ENCODE results near the gene YPEL2. TPM values are rescaled to one million over a fixed set of nuclear protein-coding genes. Genes with fewer than 3 reads are reported as not detected.

Gene YPEL2
- total RNA-seq, 1 experiment from 2014 or later, result 6.1 TPM

DNA sequence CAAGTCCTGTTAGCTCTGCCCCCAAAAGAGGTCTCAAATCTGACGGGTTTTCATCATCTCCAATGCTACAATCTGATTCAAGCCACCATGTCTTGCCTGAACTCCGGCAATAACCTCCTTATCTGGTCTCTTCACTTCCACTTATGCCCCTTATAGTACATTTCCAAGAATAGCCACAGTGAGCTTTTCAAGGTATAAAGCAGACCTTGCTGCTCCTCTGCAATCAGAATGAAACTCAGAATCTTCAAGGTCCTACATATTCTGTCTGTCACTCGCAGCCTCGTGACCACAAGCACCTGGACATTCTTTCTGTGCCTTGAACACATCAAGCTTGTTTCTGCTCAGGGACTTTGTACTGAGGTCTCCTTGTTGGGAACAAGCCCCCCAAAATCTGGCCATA lies 84.7 kb downstream of the YPEL2 start:
- H3K27ac ChIP-seq (ENCODE audit: low read length), result no peak overlapping the region
- no peaks in the 10 kb centered on the region for H4K20me1 ChIP-seq (ENCODE audit: insufficient read depth, low read depth, low read length)
- no peaks in the 10 kb centered on the region for H3K9me3 ChIP-seq (ENCODE audit: low read length)
- peaks cover 3% of the 10 kb centered on the region; the same call in 1 of the 2 replicates for H3K4me1 ChIP-seq (ENCODE audit: low read length)
- no peak overlapping the region for H2AFZ ChIP-seq (ENCODE audit: low read length)
- H3K27me3 ChIP-seq (ENCODE audit: low read length), result no peaks in the 10 kb centered on the region
- H3K79me2 ChIP-seq (ENCODE audit: low read length), result no peaks in the 10 kb centered on the region
- H3K9ac ChIP-seq (ENCODE audit: low read length), result no peak overlapping the region
- no peaks in the 10 kb centered on the region for H3K36me3 ChIP-seq (ENCODE audit: insufficient read depth, low read length)
- no peak overlapping the region for H3K4me2 ChIP-seq (ENCODE audit: low read depth, low read length, poor library complexity, severe bottlenecking)
- no peak for DNase-seq
- H3K9me2 ChIP-seq (replicated peaks; ENCODE audit: insufficient read depth, low read length), result no peaks in the 10 kb centered on the region
- no peak overlapping the region for H3K4me3 ChIP-seq (ENCODE audit: low read length)

DNA sequence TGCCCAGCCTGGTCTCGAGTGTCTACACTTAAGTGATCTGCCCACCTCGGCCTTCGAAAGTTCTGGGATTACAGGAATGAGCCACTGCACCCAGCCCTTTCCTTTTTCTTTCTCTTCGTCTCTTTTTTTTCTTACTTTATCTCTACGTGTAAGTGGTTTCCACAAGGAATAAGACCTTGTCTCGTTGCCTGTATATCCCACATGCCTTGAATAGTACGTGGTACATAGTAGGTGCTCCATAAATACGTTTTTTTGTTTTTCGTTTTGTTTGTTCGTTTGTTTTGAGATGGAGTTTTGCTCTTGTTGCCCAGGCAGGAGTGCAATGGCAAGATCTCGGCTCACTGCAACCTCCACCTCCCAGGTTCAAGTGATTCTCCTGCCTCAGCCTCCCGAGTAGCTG lies 86.0 kb downstream of the YPEL2 start:
- Histone ChIP-seq H3K79me2 (ENCODE audit: low read length) (no peaks in the 10 kb centered on the region), H3K4me3 (ENCODE audit: low read length) (no peak overlapping the region), H3K9ac (ENCODE audit: low read length) (no peak overlapping the region), H3K4me2 (ENCODE audit: low read depth, low read length, poor library complexity, severe bottlenecking) (no peak overlapping the region), H3K36me3 (ENCODE audit: insufficient read depth, low read length) (no peaks in the 10 kb centered on the region), H3K9me2 (replicated peaks; ENCODE audit: insufficient read depth, low read length) (no peaks in the 10 kb centered on the region), H3K27me3 (ENCODE audit: low read length) (no peaks in the 10 kb centered on the region), H3K9me3 (ENCODE audit: low read length) (no peaks in the 10 kb centered on the region), H3K4me1 (ENCODE audit: low read length) (peaks cover 3% of the 10 kb centered on the region; the same call in 1 of the 2 replicates), H2AFZ (ENCODE audit: low read length) (no peak overlapping the region), H3K27ac (ENCODE audit: low read length) (no peak overlapping the region), H4K20me1 (ENCODE audit: insufficient read depth, low read depth, low read length) (no peaks in the 10 kb centered on the region)
- no peak for DNase-seq

- no peaks in the 10 kb centered on the region for H3K9me2 ChIP-seq (replicated peaks; ENCODE audit: insufficient read depth, low read length)
- H3K4me1 ChIP-seq (ENCODE audit: low read length), result peaks cover 3% of the 10 kb centered on the region; the same call in 1 of the 2 replicates
- H3K36me3 ChIP-seq (ENCODE audit: insufficient read depth, low read length), result no peaks in the 10 kb centered on the region
- H3K9ac ChIP-seq (ENCODE audit: low read length), result no peak overlapping the region
- H4K20me1 ChIP-seq (ENCODE audit: insufficient read depth, low read depth, low read length), result no peaks in the 10 kb centered on the region
- H3K9me3 ChIP-seq (ENCODE audit: low read length), result no peaks in the 10 kb centered on the region
- no peaks in the 10 kb centered on the region for H3K79me2 ChIP-seq (ENCODE audit: low read length)
- no peak overlapping the region for H3K27ac ChIP-seq (ENCODE audit: low read length)
- H3K4me2 ChIP-seq (ENCODE audit: low read depth, low read length, poor library complexity, severe bottlenecking), result no peak overlapping the region
- DNase-seq, result no peak
- no peak overlapping the region for H2AFZ ChIP-seq (ENCODE audit: low read length)
- no peaks in the 10 kb centered on the region for H3K27me3 ChIP-seq (ENCODE audit: low read length)
- H3K4me3 ChIP-seq (ENCODE audit: low read length), result no peak overlapping the region
Measured at GRCh38 chr17:59418732-59419166, 87.3 kb downstream of the YPEL2 start.

- Histone ChIP-seq H3K4me3 (ENCODE audit: low read length) (no peak overlapping the region), H3K4me2 (ENCODE audit: low read depth, low read length, poor library complexity, severe bottlenecking) (no peak overlapping the region), H3K9me3 (ENCODE audit: low read length) (no peaks in the 10 kb centered on the region), H3K9ac (ENCODE audit: low read length) (no peak overlapping the region), H2AFZ (ENCODE audit: low read length) (no peak overlapping the region), H3K79me2 (ENCODE audit: low read length) (no peaks in the 10 kb centered on the region), H3K9me2 (replicated peaks; ENCODE audit: insufficient read depth, low read length) (no peaks in the 10 kb centered on the region), H3K27me3 (ENCODE audit: low read length) (no peaks in the 10 kb centered on the region), H4K20me1 (ENCODE audit: insufficient read depth, low read depth, low read length) (no peaks in the 10 kb centered on the region), H3K27ac (ENCODE audit: low read length) (no peak overlapping the region), H3K36me3 (ENCODE audit: insufficient read depth, low read length) (no peaks in the 10 kb centered on the region), H3K4me1 (ENCODE audit: low read length) (0 out of 2 replicates have a peak, but pooled peaks cover 6% of the 10 kb centered on the region)
- DNase-seq, result no peak
Measured at GRCh38 chr17:59420901-59421300, 89.4 kb downstream of the YPEL2 start.

DNA sequence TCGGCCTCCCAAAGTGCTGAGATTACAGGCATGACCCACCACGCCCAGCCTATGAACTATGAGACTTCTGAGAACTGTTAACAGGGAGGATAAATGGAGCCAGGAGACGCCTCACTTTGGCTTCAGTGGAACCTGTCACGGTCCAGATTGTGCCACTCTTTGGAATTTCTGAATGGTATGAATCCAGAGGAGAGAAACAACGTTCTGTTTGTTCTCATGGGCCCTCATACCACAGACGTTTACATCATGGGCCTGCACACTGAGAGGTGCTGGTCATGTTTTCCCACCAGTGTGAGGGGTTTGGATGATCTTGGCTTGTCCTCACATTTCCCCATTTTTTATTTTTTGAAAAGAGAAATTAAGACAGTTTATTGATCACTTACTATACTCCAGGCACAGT lies 90.3 kb downstream of the YPEL2 start:
- Histone ChIP-seq H3K79me2 (ENCODE audit: low read length) (no peaks in the 10 kb centered on the region), H3K9me2 (replicated peaks; ENCODE audit: insufficient read depth, low read length) (no peaks in the 10 kb centered on the region), H3K27me3 (ENCODE audit: low read length) (no peaks in the 10 kb centered on the region), H3K9me3 (ENCODE audit: low read length) (no peaks in the 10 kb centered on the region), H3K9ac (ENCODE audit: low read length) (no peak overlapping the region), H2AFZ (ENCODE audit: low read length) (no peak overlapping the region), H4K20me1 (ENCODE audit: insufficient read depth, low read depth, low read length) (no peaks in the 10 kb centered on the region), H3K4me3 (ENCODE audit: low read length) (no peak overlapping the region), H3K4me2 (ENCODE audit: low read depth, low read length, poor library complexity, severe bottlenecking) (no peak overlapping the region), H3K36me3 (ENCODE audit: insufficient read depth, low read length) (no peaks in the 10 kb centered on the region), H3K27ac (ENCODE audit: low read length) (no peak overlapping the region), H3K4me1 (ENCODE audit: low read length) (0 out of 2 replicates have a peak, but pooled peaks cover 6% of the 10 kb centered on the region)
- DNase-seq, result no peak

DNA sequence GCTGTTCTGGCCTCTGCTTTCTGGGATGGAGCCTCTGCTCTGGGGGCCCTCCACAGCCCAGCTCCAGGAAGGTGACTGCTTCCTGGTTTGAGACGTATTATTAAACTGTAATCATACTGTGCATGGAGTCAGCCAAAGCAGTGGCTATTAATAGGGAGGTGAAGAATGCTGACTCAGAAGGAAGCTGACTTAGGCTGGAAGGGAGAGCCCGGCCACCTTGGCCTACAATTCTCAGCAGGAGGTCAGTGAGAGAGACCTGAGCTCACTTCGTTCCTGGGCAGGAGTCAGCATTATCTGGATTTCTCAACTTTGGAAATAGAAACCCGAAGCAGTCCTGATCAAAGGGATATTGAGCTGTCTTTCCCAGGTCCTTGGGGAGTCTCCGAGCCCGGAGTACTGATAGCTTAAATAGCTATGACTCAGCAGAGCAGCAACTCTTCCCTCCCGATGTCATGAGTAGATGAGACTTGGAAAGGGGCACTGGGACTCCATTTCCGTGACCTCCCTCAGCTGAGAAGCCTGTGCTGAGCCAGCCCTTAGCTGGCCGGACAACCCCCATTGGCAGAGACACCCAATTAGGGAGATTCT lies 91.8 kb downstream of the YPEL2 start:
- no peak overlapping the region for H3K27ac ChIP-seq (ENCODE audit: low read length)
- no peak overlapping the region for H3K9ac ChIP-seq (ENCODE audit: low read length)
- H3K9me2 ChIP-seq (replicated peaks; ENCODE audit: insufficient read depth, low read length), result no peaks in the 10 kb centered on the region
- no peak overlapping the region for H3K4me3 ChIP-seq (ENCODE audit: low read length)
- H2AFZ ChIP-seq (ENCODE audit: low read length), result no peak overlapping the region
- H3K79me2 ChIP-seq (ENCODE audit: low read length), result no peaks in the 10 kb centered on the region
- H3K4me1 ChIP-seq (ENCODE audit: low read length), result peaks cover 17% of the 10 kb centered on the region
- no peaks in the 10 kb centered on the region for H3K9me3 ChIP-seq (ENCODE audit: low read length)
- no peak for DNase-seq
- no peak overlapping the region for H3K4me2 ChIP-seq (ENCODE audit: low read depth, low read length, poor library complexity, severe bottlenecking)
- no peaks in the 10 kb centered on the region for H3K36me3 ChIP-seq (ENCODE audit: insufficient read depth, low read length)
- H4K20me1 ChIP-seq (ENCODE audit: insufficient read depth, low read depth, low read length), result no peaks in the 10 kb centered on the region
- no peaks in the 10 kb centered on the region; the same call in 1 of the 2 replicates for H3K27me3 ChIP-seq (ENCODE audit: low read length)

GRCh38 chr17:59423903-59424302 lies 92.4 kb downstream of the YPEL2 start:
- Histone ChIP-seq H3K4me1 (ENCODE audit: low read length) (peaks cover 19% of the 10 kb centered on the region), H3K4me3 (ENCODE audit: low read length) (no peak overlapping the region), H3K9me3 (ENCODE audit: low read length) (no peaks in the 10 kb centered on the region), H3K27me3 (ENCODE audit: low read length) (no peaks in the 10 kb centered on the region; the same call in 1 of the 2 replicates), H4K20me1 (ENCODE audit: insufficient read depth, low read depth, low read length) (no peaks in the 10 kb centered on the region), H2AFZ (ENCODE audit: low read length) (no peak overlapping the region), H3K27ac (ENCODE audit: low read length) (no peak overlapping the region), H3K36me3 (ENCODE audit: insufficient read depth, low read length) (no peaks in the 10 kb centered on the region), H3K9me2 (replicated peaks; ENCODE audit: insufficient read depth, low read length) (no peaks in the 10 kb centered on the region), H3K79me2 (ENCODE audit: low read length) (no peaks in the 10 kb centered on the region), H3K9ac (ENCODE audit: low read length) (no peak overlapping the region), H3K4me2 (ENCODE audit: low read depth, low read length, poor library complexity, severe bottlenecking) (no peak overlapping the region)
- no peak for DNase-seq

DNA sequence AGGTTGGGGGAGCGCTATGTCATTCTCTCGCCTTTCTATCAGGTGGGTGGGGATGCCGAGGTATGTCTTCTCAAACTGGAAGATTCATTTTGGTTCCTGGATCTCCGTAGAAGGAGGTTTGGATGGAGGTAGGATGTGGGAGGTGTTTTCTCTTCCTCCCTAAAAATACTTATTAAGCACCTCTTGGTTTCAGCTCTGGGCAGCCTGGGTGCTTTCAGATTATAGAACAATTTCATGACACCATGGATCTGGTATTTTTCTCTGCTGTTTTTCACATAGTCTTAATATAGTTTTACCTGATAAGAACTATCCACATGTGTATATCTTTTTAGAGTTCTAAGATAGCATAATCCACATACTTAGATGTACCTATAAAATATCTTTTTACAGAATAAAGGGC lies 92.9 kb downstream of the YPEL2 start:
- no peaks in the 10 kb centered on the region for H3K9me3 ChIP-seq (ENCODE audit: low read length)
- no peak overlapping the region for H3K4me3 ChIP-seq (ENCODE audit: low read length)
- no peak overlapping the region for H3K4me2 ChIP-seq (ENCODE audit: low read depth, low read length, poor library complexity, severe bottlenecking)
- H3K79me2 ChIP-seq (ENCODE audit: low read length), result no peaks in the 10 kb centered on the region
- no peaks in the 10 kb centered on the region; the same call in 1 of the 2 replicates for H3K27me3 ChIP-seq (ENCODE audit: low read length)
- H2AFZ ChIP-seq (ENCODE audit: low read length), result no peak overlapping the region
- peaks cover 19% of the 10 kb centered on the region for H3K4me1 ChIP-seq (ENCODE audit: low read length)
- H4K20me1 ChIP-seq (ENCODE audit: insufficient read depth, low read depth, low read length), result no peaks in the 10 kb centered on the region
- no peak overlapping the region for H3K9ac ChIP-seq (ENCODE audit: low read length)
- no peaks in the 10 kb centered on the region for H3K9me2 ChIP-seq (replicated peaks; ENCODE audit: insufficient read depth, low read length)
- no peak overlapping the region for H3K27ac ChIP-seq (ENCODE audit: low read length)
- no peak for DNase-seq
- no peaks in the 10 kb centered on the region for H3K36me3 ChIP-seq (ENCODE audit: insufficient read depth, low read length)

Data from Karpas-422 (cell line).